ENCODE measurements around the gene NOX3. TPM values are rescaled to one million over a fixed set of nuclear protein-coding genes. Genes with fewer than 3 reads are reported as not detected.
"Not testable (repeated sequence)": the region's sequence is repeated elsewhere in the genome, so short reads cannot be mapped to it uniquely, and the experiment has no call there.

Gene NOX3
- total RNA-seq, 2 experiments from 2014 or later: not detected

- H3K4me3 Mint-ChIP-seq: no peak overlapping the region
- no peaks in the 10 kb centered on the region for H3K27me3 Mint-ChIP-seq
- ATAC-seq (no peak), DNase-seq (no peak)
- H3K36me3 Mint-ChIP-seq (ENCODE audit: low read depth): no peaks in the 10 kb centered on the region
- POLR2A ChIA-PET: no interaction called here
- CTCF ChIA-PET: no interaction called here
- no peak overlapping the region for H3K27ac Mint-ChIP-seq
- TF ChIP-seq CTCF (IDR thresholded peaks at IDR 0.05): no peak
- intact Hi-C loops (cut with micrococcal nuclease): no loop called here
- no peaks in the 10 kb centered on the region for H3K9me3 Mint-ChIP-seq
- H3K4me1 Mint-ChIP-seq (ENCODE audit: low read depth): peaks cover 2% of the 10 kb centered on the region
These were observed 89.3 kb downstream of the NOX3 start for GRCh38 chr6:155366325-155366724.

GRCh38 chr6:155364844-155365437 is 90.7 kb downstream of the NOX3 start:
- H3K27me3 Mint-ChIP-seq: no peaks in the 10 kb centered on the region
- intact Hi-C loops (cut with micrococcal nuclease): no loop called here
- POLR2A ChIA-PET: no interaction called here
- DNase-seq: no peak
- H3K36me3 Mint-ChIP-seq (ENCODE audit: low read depth): no peaks in the 10 kb centered on the region
- H3K27ac Mint-ChIP-seq: no peak overlapping the region
- CTCF ChIA-PET: no interaction called here
- H3K9me3 Mint-ChIP-seq: no peaks in the 10 kb centered on the region
- H3K4me3 Mint-ChIP-seq: no peak overlapping the region
- ATAC-seq: no peak
- peaks cover 2% of the 10 kb centered on the region for H3K4me1 Mint-ChIP-seq (ENCODE audit: low read depth)
- no peak for TF ChIP-seq CTCF (IDR thresholded peaks at IDR 0.05)

GRCh38 chr6:155364021-155364420 is 91.6 kb downstream of the NOX3 start:
- DNase-seq; H3K27me3 Mint-ChIP-seq; H3K27ac Mint-ChIP-seq; ATAC-seq; intact Hi-C loops (cut with micrococcal nuclease); H3K4me1 Mint-ChIP-seq (ENCODE audit: low read depth); H3K36me3 Mint-ChIP-seq (ENCODE audit: low read depth); H3K4me3 Mint-ChIP-seq; H3K9me3 Mint-ChIP-seq: not testable (repeated sequence)
- ChIA-PET CTCF (interaction anchor here (0.8 kb wide), 1 partner anchor 346 kb away, joined by 3 read pairs; no protein-coding TSS in a partner anchor), POLR2A (interaction anchor here (0.6 kb wide), 1 partner anchor 193 kb away, joined by 3 read pairs; no protein-coding TSS in a partner anchor)

DNA sequence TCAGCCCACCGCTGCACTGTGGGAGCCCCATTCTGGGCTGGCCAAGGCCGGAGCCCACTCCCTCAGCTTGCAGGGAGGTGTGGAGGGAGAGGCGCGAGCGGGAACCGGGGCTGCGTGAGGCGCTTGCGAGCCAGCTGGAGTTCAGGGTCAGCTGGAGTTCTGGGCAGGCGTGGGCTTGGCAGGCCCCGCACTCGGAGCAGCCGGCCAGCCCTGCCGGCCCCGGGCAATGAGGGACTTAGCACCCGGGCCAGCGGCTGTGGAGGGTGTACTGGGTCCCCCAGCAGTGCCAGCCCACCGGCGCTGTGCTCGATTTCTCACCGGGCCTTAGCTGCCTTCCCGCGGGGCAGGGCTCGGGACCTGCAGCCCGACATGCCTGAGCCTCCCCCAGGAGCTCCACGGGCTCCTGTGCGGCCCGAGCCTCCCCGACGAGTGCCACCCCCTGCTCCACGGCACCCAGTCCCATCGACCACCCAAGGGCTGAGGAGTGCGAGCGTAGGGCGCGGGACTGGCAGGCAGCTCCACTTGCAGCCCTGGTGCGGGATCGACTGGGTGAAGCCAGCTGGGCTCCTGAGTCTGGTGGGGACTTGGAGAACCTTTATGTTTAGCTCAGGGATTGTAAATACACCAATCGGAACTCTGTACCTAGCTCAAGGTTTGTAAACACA is 92.5 kb downstream of the NOX3 start:
- H3K27me3 Mint-ChIP-seq; DNase-seq; ATAC-seq; H3K9me3 Mint-ChIP-seq; intact Hi-C loops (cut with micrococcal nuclease); H3K27ac Mint-ChIP-seq; H3K36me3 Mint-ChIP-seq (ENCODE audit: low read depth); H3K4me3 Mint-ChIP-seq; H3K4me1 Mint-ChIP-seq (ENCODE audit: low read depth); CTCF ChIA-PET: not testable (repeated sequence)
- POLR2A ChIA-PET: interaction anchor here (0.6 kb wide), 1 partner anchor 192 kb away, joined by 3 read pairs; no protein-coding TSS in a partner anchor

- ChIA-PET CTCF (interaction anchor here (0.6 to 0.8 kb wide), 2 partner anchors 9 to 1278 kb away, joined by 3 read pairs; no protein-coding TSS in a partner anchor), POLR2A (no interaction called here)
- Mint-ChIP-seq H3K4me3 (no peak overlapping the region), H3K27me3 (no peaks in the 10 kb centered on the region), H3K27ac (no peak overlapping the region), H3K36me3 (ENCODE audit: low read depth) (peaks cover 5% of the 10 kb centered on the region), H3K4me1 (ENCODE audit: low read depth) (no peaks in the 10 kb centered on the region), H3K9me3 (peaks cover 17% of the 10 kb centered on the region)
- ATAC-seq (no peak), DNase-seq (no peak)
- intact Hi-C loops (cut with micrococcal nuclease): no loop called here
- no peak for TF ChIP-seq CTCF (IDR thresholded peaks at IDR 0.05)
These were observed 101.5 kb downstream of the NOX3 start for GRCh38 chr6:155354167-155354566.

DNA sequence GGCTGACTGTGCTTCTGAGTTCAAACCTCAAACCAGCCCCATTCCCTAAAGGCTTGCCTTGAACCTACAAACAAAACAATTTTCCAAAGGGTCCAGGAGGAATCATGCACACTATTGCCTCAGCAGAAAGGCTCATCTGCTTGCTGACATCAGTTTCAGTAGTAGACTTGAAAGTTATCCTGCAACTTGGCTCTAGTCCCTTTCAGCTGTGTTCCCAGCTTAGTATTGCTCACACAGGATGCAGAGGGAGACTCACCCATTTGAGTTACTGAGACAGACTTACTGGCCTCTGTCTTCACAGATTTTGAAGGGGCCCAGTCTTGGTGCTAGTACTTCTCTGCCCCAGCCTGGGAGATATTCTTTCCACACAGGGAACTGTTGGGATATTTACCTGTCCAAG is 102.8 kb downstream of the NOX3 start:
- intact Hi-C loops (cut with micrococcal nuclease): no loop called here
- H3K36me3 Mint-ChIP-seq (ENCODE audit: low read depth): peaks cover 5% of the 10 kb centered on the region
- no peak overlapping the region for H3K4me3 Mint-ChIP-seq
- H3K27ac Mint-ChIP-seq: no peak overlapping the region
- DNase-seq (no peak), ATAC-seq (no peak)
- H3K9me3 Mint-ChIP-seq: peaks cover 20% of the 10 kb centered on the region
- CTCF ChIA-PET: no interaction called here
- TF ChIP-seq CTCF (IDR thresholded peaks at IDR 0.05): no peak
- no peaks in the 10 kb centered on the region for H3K27me3 Mint-ChIP-seq
- POLR2A ChIA-PET: no interaction called here
- H3K4me1 Mint-ChIP-seq (ENCODE audit: low read depth): peaks cover 3% of the 10 kb centered on the region

Data from activated CD8-positive, alpha-beta T cell treated with anti-CD3 and anti-CD28 coated beads for 36 hours (primary cell).